ENCODE results near the gene KIFAP3. TPM values are rescaled to one million over a fixed set of nuclear protein-coding genes. Genes with fewer than 3 reads are reported as not detected.

The KIFAP3 gene
- total and polyA plus RNA-seq, 12 donors = 18.4 to 54.8 (median 30.5) TPM

DNA sequence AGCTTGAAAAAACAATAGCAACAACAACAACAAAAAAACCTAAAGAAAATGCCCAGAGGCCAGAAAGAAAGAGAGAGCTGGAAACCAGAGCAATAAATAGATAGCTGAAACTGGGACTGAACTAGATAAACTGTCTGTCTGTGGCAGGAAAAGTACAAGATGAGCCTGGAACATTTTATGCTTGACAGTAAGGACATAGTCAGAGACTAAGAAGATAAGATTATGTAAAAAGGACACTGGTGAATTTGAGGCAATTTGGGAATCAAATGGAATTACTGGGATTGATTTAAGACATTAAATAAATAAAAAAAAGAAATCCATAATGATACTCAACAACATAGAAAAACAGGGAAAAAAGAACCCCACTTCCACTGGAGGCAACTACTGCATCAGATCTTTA lies 1.7 kb upstream of the KIFAP3 start:
- peaks cover 0 to 10% (median 0%) of the 10 kb centered on the region in 3 donors for H3K9me3 ChIP-seq (replicated peaks in 1 of 3)
- H3K4me1 ChIP-seq (replicated peaks in 1 of 2) = peaks cover 8 to 24% of the 10 kb centered on the region in 2 donors
- no peak overlapping the region for H3K27ac ChIP-seq
- DNase-seq = no peak
- no peak for TF ChIP-seq POLR2A (IDR thresholded peaks at IDR 0.05)
- TF ChIP-seq, protein P1, sequence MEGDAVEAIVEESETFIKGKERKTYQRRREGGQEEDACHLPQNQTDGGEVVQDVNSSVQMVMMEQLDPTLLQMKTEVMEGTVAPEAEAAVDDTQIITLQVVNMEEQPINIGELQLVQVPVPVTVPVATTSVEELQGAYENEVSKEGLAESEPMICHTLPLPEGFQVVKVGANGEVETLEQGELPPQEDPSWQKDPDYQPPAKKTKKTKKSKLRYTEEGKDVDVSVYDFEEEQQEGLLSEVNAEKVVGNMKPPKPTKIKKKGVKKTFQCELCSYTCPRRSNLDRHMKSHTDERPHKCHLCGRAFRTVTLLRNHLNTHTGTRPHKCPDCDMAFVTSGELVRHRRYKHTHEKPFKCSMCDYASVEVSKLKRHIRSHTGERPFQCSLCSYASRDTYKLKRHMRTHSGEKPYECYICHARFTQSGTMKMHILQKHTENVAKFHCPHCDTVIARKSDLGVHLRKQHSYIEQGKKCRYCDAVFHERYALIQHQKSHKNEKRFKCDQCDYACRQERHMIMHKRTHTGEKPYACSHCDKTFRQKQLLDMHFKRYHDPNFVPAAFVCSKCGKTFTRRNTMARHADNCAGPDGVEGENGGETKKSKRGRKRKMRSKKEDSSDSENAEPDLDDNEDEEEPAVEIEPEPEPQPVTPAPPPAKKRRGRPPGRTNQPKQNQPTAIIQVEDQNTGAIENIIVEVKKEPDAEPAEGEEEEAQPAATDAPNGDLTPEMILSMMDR (IDR thresholded peaks at IDR 0.05) = no peak
- H3K27me3 ChIP-seq = no peaks in the 10 kb centered on the region
- no peaks in the 10 kb centered on the region for H3K36me3 ChIP-seq (replicated peaks in 1 of 2)
- H3K4me3 ChIP-seq = no peak overlapping the region
- intact Hi-C loops (cut with DNase I) = no loop called here

GRCh38 chr1:170075186-170075585 lies 691 bp upstream of the KIFAP3 start:
- Histone ChIP-seq H3K27ac (peak overlapping the region in 2 of 5 donors; percentile 58 to 85), H3K9me3 (replicated peaks in 1 of 3) (peaks cover 0 to 10% (median 0%) of the 10 kb centered on the region in 3 donors), H3K36me3 (replicated peaks in 1 of 2) (no peaks in the 10 kb centered on the region), H3K27me3 (no peaks in the 10 kb centered on the region), H3K4me1 (replicated peaks in 1 of 2) (peaks cover 8 to 24% of the 10 kb centered on the region in 2 donors), H3K4me3 (peak overlapping the region in 1 of 4 donors; percentile 81)
- intact Hi-C loops (cut with DNase I) = no loop called here
- DNase-seq = peak in 3 of 7 donors; percentile 18 to 55 (median 29)
- 75 to 83% (median 78%) methylated on average over 3 of the region's 3 CpGs for WGBS, 4 donors
- TF ChIP-seq, protein P1 (IDR thresholded peaks at IDR 0.05) = no peak
- no peak for TF ChIP-seq POLR2A (IDR thresholded peaks at IDR 0.05)

DNA sequence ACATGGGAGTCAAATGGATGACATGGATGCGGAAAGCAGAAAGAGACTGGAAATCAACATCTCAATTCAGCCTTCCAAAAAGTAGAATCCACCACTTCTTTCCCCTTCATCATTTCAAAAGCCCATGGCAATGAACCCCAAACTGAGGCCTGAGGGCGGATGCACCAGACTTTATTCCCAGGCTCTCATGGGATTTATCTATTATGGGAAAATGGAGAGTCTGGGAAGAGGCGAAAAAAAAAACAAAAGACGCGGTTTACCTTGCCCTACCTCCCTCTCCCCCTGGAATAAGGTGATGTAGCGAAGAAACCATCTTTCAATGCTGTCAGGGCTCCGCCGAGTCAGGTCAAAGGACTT lies 624 bp downstream of the KIFAP3 start:
- Histone ChIP-seq H3K27me3 (no peaks in the 10 kb centered on the region), H3K27ac (peak overlapping the region; percentile 53 to 85 (median 68)), H3K4me1 (replicated peaks in 1 of 2) (peaks cover 8 to 27% of the 10 kb centered on the region in 2 donors), H3K4me3 (peak overlapping the region in 3 of 4 donors; percentile 60 to 81 (median 69)), H3K9me3 (replicated peaks in 1 of 3) (peaks cover 0 to 1% (median 0%) of the 10 kb centered on the region in 3 donors), H3K36me3 (replicated peaks in 1 of 2) (no peaks in the 10 kb centered on the region)
- intact Hi-C loops (cut with DNase I) = no loop called here
- no peak for TF ChIP-seq POLR2A (IDR thresholded peaks at IDR 0.05)
- TF ChIP-seq, protein P1 (IDR thresholded peaks at IDR 0.05) = no peak
- DNase-seq = no peak
- WGBS, 4 donors = 11 to 17% (median 15%) methylated on average over 8 of the region's 8 CpGs

GRCh38 chr1:170071378-170071777 lies 3.1 kb downstream of the KIFAP3 start:
- Histone ChIP-seq H3K36me3 (replicated peaks in 1 of 2) (no peaks in the 10 kb centered on the region), H3K27me3 (no peaks in the 10 kb centered on the region), H3K9me3 (replicated peaks in 1 of 3) (no peaks in the 10 kb centered on the region), H3K4me3 (no peak overlapping the region), H3K4me1 (replicated peaks in 1 of 2) (peaks cover 13 to 44% of the 10 kb centered on the region in 2 donors), H3K27ac (no peak overlapping the region)
- intact Hi-C loops (cut with DNase I) = no loop called here
- no peak for TF ChIP-seq POLR2A (IDR thresholded peaks at IDR 0.05)
- TF ChIP-seq, protein P1 (IDR thresholded peaks at IDR 0.05) = no peak
- DNase-seq = no peak
- 74 to 86% (median 85%) methylated on average over 1 of the region's 1 CpG for WGBS, 4 donors

Data from adrenal gland (tissue), 12 donors.